Spleen (tissue), 7 donors: ENCODE results near the gene VSIG10L2.

Source experiments
- CTCF ChIP-seq, 11 experiments: fragments of 200-600 bp in 7 of 11; fragments of 450-650 bp in 4 of 11; sonication (generic) in 4 of 11; IDR thresholded peaks in 8 of 11; conservative IDR thresholded peaks in 3 of 11; 1 replicate in 7 of 11; 2 replicates in 4 of 11; pipeline versions ENCODE4 v1.4.0 to v1.8.0; 2016 to 2021; ENCODE audit warnings: antibody characterized with exemption in 11 of 11, inconsistent platforms in 4 of 11, mild to moderate bottlenecking in 1 of 11
- POLR2A ChIP-seq, 3 donors: fragments of 450-650 bp; IDR thresholded peaks; one replicate each; pipeline ENCODE4 v1.5.1; 2017; ENCODE audit warnings: antibody characterized with exemption in 3 of 3, mild to moderate bottlenecking in 1 of 3
- POLR2AphosphoS5 ChIP-seq, 3 donors: sonication (generic); formaldehyde crosslinking; IDR thresholded peaks; one replicate each; pipeline ENCODE4 v1.5.1; 2017; ENCODE audit warnings: antibody characterized with exemption in 3 of 3
- donor health status: DM: no; HTN: no; CAD: no; lungs with moderate emphysema.
- donor health status: DM: no; HTN: no; CAD: no.
- donor health status: DM: no; HTN: no; CAD: no.

GRCh38 chr11:125990244-125990643, 44.4 kb downstream of the VSIG10L2 start:
- TF ChIP-seq CTCF (IDR thresholded peaks at IDR 0.05 in 8 of 11, conservative IDR thresholded peaks at IDR 0.05 in 3 of 11) (no peak), POLR2A (IDR thresholded peaks at IDR 0.05) (no peak), POLR2AphosphoS5 (IDR thresholded peaks at IDR 0.05) (no peak)
